ENCODE data around the gene GRAP2. TPM values are rescaled to one million over a fixed set of nuclear protein-coding genes. Genes with fewer than 3 reads are reported as not detected.

Gene GRAP2
- total and polyA plus RNA-seq, 4 donors = 1.9 to 6.9 (median 4.2) TPM

- no peak overlapping the region for H3K4me3 ChIP-seq
- H3K4me1 ChIP-seq (ENCODE audit: control insufficient read depth in 5 of 5, insufficient read depth in 5 of 5, low read length in 5 of 5) = peaks cover 0 to 8% (median 0%) of the 10 kb centered on the region in 5 donors
- no peaks in the 10 kb centered on the region for H3K9me3 ChIP-seq (ENCODE audit: control insufficient read depth in 4 of 4, insufficient read depth in 3 of 4, low read length in 3 of 4)
- no peak overlapping the region for H3K27ac ChIP-seq (ENCODE audit: low read depth in 1 of 2, low read length in 1 of 2)
- peaks cover 0 to 19% (median 10%) of the 10 kb centered on the region in 3 donors for H3K27me3 ChIP-seq (ENCODE audit: control insufficient read depth in 3 of 3, insufficient read depth in 3 of 3, low read length in 2 of 3)
- TF ChIP-seq CTCF (IDR thresholded peaks at IDR 0.05; ENCODE audit: control extremely low read depth, extremely low read depth) = no peak
- H3K9ac ChIP-seq (ENCODE audit: insufficient read depth in 1 of 2, low read length in 2 of 2) = no peak overlapping the region
- no peaks in the 10 kb centered on the region for H3K36me3 ChIP-seq (ENCODE audit: control insufficient read depth in 4 of 4, insufficient read depth in 4 of 4, low read length in 4 of 4)
- DNase-seq (no peak), ATAC-seq (ENCODE audit: insufficient read depth, low FRiP score) (no peak)
- WGBS, 2 donors = 83 to 86% methylated on average over 5 of the region's 5 CpGs
These were observed 64.9 kb downstream of the GRAP2 start for GRCh38 chr22:39965748-39966147.

- Histone ChIP-seq H3K4me3 (no peak overlapping the region), H3K36me3 (ENCODE audit: control insufficient read depth in 4 of 4, insufficient read depth in 4 of 4, low read length in 4 of 4) (no peaks in the 10 kb centered on the region), H3K27me3 (ENCODE audit: control insufficient read depth in 3 of 3, insufficient read depth in 3 of 3, low read length in 2 of 3) (peaks cover 0 to 19% (median 10%) of the 10 kb centered on the region in 3 donors), H3K9ac (ENCODE audit: insufficient read depth in 1 of 2, low read length in 2 of 2) (no peak overlapping the region), H3K9me3 (ENCODE audit: control insufficient read depth in 4 of 4, insufficient read depth in 3 of 4, low read length in 3 of 4) (no peaks in the 10 kb centered on the region), H3K4me1 (ENCODE audit: control insufficient read depth in 5 of 5, insufficient read depth in 5 of 5, low read length in 5 of 5) (peaks cover 0 to 8% (median 0%) of the 10 kb centered on the region in 5 donors), H3K27ac (ENCODE audit: low read depth in 1 of 2, low read length in 1 of 2) (no peak overlapping the region)
- DNase-seq (no peak), ATAC-seq (ENCODE audit: insufficient read depth, low FRiP score) (no peak)
- WGBS, 2 donors = 64 to 88% methylated on average over 2 of the region's 2 CpGs
- TF ChIP-seq CTCF (IDR thresholded peaks at IDR 0.05; ENCODE audit: control extremely low read depth, extremely low read depth) = no peak
These were observed 65.6 kb downstream of the GRAP2 start for GRCh38 chr22:39966470-39966869.

GRCh38 chr22:39967103-39967829, 66.4 kb downstream of the GRAP2 start:
- Histone ChIP-seq H3K4me3 (no peak overlapping the region), H3K9ac (ENCODE audit: insufficient read depth in 1 of 2, low read length in 2 of 2) (no peak overlapping the region), H3K27me3 (ENCODE audit: control insufficient read depth in 3 of 3, insufficient read depth in 3 of 3, low read length in 2 of 3) (peaks cover 0 to 26% (median 15%) of the 10 kb centered on the region in 3 donors), H3K36me3 (ENCODE audit: control insufficient read depth in 4 of 4, insufficient read depth in 4 of 4, low read length in 4 of 4) (no peaks in the 10 kb centered on the region), H3K9me3 (ENCODE audit: control insufficient read depth in 4 of 4, insufficient read depth in 3 of 4, low read length in 3 of 4) (no peaks in the 10 kb centered on the region), H3K27ac (ENCODE audit: low read depth in 1 of 2, low read length in 1 of 2) (no peak overlapping the region), H3K4me1 (ENCODE audit: control insufficient read depth in 5 of 5, insufficient read depth in 5 of 5, low read length in 5 of 5) (peaks cover 0 to 8% (median 0%) of the 10 kb centered on the region in 5 donors)
- ATAC-seq (ENCODE audit: insufficient read depth, low FRiP score) (no peak), DNase-seq (no peak)
- TF ChIP-seq CTCF (IDR thresholded peaks at IDR 0.05; ENCODE audit: control extremely low read depth, extremely low read depth) = no peak
- WGBS, 2 donors = 68 to 78% methylated on average over 9 of the region's 9 CpGs

Measured in lung (tissue), 12 donors.